ENCODE measurements around the gene CFAP52.
A peak's percentile ranks its signal among the peaks of the same experiment; 100 is the strongest.
"Not testable (repeated sequence)": the region's sequence is repeated elsewhere in the genome, so short reads cannot be mapped to it uniquely, and the experiment has no call there.

The CFAP52 gene

DNA sequence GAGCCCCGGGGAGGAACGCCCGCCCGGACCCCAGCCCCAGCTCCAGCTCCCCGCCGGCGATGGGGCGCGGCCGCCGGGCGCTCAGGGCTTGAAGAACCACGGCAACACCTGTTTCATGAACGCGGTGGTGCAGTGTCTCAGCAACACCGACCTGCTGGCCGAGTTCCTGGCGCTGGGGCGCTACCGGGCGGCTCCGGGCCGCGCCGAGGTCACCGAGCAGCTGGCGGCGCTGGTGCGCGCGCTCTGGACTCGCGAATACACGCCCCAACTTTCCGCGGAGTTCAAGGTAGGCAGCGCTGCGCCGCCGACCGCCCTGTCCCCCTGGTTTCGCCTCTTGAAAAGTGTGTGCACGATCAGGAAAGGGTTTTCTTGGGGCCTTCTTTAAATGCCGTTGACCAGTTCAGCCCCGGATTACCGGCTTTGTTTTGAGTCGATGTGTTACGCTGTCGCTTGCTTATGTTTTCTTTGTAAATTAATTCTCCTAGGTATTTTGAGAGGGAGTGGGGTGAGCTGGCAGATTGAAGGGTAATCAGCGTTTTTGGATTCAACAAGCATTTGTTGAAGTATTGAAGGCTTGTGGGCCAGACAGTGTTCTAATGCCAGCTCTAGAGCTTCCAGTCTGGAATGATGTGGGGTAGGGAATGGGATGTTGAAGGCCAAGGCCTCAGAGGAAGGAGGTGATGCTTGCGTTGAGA is 69.6 kb downstream of the CFAP52 start:
- DNase-seq (ENCODE audit: low read depth in 2 of 2): peak in 1 of 2 donors; percentile 5

DNA sequence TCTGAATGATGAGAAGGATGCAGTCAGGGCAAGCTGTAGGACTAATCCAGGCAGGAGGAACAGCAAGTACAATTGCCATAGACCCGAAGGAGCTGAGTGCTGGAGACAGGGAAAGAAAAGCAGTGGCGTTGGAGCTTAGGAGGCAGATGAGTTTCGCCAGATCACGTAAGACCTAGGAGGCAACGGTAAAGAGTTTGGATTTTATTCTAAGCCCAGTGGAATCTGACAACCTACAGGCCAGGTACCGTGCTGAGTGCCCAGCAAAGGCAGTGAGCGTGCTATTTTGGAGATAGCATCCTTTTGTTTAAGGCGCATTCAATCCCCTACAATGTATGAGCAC is 70.1 kb downstream of the CFAP52 start:
- no peak for DNase-seq (ENCODE audit: low read depth in 2 of 2)

DNA sequence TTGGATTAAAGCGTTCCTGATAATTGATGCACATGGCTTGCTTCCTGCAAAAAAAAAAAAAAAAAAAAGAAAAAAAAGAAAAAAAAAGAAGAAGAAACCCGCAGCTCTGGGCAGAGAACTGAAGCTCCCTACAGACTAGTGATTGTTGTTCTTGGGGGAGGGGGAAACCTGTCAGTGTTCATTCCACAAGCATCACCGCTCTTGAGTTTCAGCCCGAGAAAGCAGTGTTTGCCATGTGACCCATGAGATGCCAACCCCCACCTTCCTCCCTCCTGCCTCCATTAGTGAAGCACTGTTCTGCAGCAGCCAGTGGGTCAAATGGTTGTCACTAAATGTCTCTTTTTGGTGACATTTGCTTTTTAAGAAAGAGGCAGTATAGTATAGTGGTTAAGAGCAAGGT is 70.6 kb downstream of the CFAP52 start:
- DNase-seq (ENCODE audit: low read depth in 2 of 2): no peak

DNA sequence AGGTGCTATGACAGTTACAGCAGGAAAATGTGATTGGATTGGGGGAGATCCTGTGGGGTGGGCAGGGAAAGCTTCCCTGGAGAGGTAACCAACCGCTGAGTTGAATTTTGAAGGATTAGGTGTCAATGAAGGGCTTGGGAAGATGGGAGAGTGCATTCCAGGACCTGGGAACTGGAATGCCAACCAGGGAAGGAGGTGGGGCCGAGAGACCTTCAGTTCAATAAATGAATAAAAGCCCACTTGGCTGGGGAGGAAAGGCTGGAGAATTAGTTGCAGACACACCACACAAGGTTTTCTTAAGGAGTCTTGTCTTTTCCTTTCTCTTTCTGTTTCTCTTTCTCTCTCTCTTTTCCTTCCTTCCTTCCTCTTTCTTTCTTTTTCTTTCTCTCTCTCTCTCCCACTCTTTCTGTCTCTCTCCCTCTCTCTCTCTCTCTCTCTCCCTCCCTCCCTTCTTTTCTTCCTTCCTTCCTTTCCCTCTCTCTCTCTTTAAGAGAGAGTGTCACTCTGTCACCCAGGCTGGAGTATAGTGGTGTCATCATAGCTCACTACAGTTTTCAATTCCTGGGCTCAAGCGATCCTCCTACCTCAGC is 72.2 kb downstream of the CFAP52 start:
- no peak for DNase-seq (ENCODE audit: low read depth in 2 of 2)

GRCh38 chr17:9658593-9659211 is 82.3 kb downstream of the CFAP52 start:
- DNase-seq (ENCODE audit: low read depth in 2 of 2): no peak

- no peak for DNase-seq (ENCODE audit: low read depth in 2 of 2)
Measured at GRCh38 chr17:9661027-9661426, 84.6 kb downstream of the CFAP52 start.

GRCh38 chr17:9663511-9663910 is 87.1 kb downstream of the CFAP52 start:
- DNase-seq (ENCODE audit: low read depth in 2 of 2): not testable (repeated sequence)

GRCh38 chr17:9666461-9667050 is 90.1 kb downstream of the CFAP52 start:
- DNase-seq (ENCODE audit: low read depth in 2 of 2): no peak

DNA sequence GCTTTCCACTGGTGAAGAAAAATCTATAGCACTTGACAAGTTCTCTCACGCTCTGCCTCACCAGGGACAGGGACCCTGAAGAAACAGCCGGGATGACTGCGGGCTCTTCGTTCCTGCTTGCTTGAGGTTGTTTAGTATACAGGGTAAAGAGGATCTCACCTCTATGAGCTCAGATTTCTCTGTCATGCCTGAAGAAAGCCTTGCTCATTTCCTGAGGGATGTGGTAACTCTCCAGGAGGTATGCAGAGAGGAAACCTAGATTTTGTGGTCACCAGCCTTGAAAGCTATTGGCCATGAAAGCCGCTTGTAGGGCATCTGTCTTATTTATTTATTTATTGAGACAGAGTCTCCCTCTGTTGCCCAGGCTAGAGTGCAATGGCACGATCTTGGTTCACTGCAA is 92.1 kb downstream of the CFAP52 start:
- no peak for DNase-seq (ENCODE audit: low read depth in 2 of 2)

GRCh38 chr17:9669551-9670008 is 93.1 kb downstream of the CFAP52 start:
- no peak for DNase-seq (ENCODE audit: low read depth in 2 of 2)

DNA sequence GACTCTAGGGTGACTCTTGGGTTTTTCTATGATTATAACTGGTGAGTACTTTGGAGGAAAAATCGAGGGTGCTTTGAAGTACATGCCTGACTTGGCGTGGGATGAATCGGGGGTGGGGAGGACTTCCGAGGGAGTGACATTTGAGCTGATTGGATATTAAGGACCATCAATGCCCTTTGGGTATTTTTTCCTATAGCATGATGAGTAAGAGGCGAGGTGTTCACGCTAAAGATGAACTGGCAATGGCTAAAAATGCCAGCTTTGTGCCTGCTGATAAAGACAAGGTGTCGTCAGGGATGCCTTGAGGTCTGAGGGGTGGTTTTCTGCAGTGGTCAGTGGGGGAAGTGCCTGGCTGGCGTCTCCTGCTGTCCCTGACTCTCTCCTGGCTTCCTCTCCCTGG is 94.2 kb downstream of the CFAP52 start:
- DNase-seq (ENCODE audit: low read depth in 2 of 2): no peak

DNA sequence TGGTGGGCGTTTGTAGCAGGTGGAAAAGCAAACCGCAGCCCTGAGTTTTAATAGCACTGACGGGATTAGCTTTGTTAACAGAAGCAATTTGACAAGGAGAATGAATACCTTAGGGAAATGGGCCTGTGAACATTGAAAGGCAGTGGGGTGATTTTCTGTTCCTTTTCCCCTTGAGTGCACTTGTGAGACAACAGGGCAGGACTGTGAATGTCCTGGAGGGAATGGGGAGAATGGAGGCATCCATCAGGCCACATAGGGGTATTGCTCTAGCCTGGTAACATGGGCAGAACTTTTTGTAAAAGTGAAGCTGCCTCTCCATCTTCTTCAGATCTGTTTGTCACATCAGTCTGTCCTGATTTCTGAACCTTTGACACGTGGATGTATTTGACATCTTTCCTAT is 95.1 kb downstream of the CFAP52 start:
- DNase-seq (ENCODE audit: low read depth in 2 of 2): no peak

- DNase-seq (ENCODE audit: low read depth in 2 of 2): no peak
Measured at GRCh38 chr17:9672266-9672665, 95.8 kb downstream of the CFAP52 start.

- no peak for DNase-seq (ENCODE audit: low read depth in 2 of 2)
Measured at GRCh38 chr17:9672691-9673090, 96.2 kb downstream of the CFAP52 start.

- DNase-seq (ENCODE audit: low read depth in 2 of 2): no peak
Measured at GRCh38 chr17:9676084-9676483, 99.6 kb downstream of the CFAP52 start.

GRCh38 chr17:9676820-9677310 is 100.4 kb downstream of the CFAP52 start:
- DNase-seq (ENCODE audit: low read depth in 2 of 2): peak in 1 of 2 donors; percentile 4

GRCh38 chr17:9677411-9677810 is 101.0 kb downstream of the CFAP52 start:
- no peak for DNase-seq (ENCODE audit: low read depth in 2 of 2)

DNA sequence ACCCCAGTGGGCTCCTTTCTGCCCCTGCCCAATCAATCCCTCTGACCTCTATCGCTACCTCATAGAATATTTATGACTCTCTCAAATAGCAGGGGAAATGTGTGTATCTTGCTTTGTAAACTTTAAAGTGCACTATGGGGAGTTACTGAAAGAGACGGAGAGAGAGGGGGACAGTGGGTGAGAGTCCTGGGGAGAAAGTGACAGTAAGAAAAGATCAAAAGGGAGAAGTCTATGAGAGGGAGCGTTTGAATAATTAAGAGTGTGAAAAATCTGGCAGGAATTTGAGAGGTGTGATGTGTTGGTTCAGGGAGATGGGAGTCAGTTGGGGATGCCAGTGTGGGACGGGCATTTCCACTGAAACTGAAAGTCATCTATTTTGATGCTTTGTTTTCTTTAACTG is 101.5 kb downstream of the CFAP52 start:
- DNase-seq (ENCODE audit: low read depth in 2 of 2): no peak

DNA sequence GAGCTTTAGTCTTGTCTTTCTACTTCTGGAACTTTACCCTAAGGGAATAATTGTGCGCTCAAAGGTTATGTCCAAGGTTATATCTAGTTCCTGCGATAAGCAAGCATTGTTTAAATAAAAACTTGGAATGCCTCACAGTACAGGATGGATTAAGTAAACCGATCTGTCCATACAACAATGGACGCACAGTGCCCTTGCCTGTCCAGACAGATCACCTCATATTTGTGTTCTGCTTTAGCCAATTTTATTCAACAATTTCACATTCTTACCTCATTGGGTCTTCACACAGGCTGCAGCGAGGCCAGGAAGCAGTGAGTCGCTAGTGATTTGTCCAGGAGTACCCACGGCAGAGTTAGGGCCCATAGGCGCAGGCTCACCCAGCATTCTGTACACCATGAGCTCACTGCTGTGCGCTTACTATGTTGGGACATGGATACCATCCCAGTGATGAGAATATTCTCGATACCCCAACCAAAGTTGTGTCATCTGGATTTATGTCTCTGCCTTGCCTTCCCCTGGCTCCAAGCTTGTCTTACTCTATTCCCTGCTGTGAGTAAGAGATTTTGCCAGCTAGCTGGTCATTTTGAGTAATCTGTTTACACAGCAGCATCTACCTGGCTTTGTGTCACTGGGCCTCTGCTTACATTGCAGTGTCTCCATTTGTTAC is 108.6 kb downstream of the CFAP52 start:
- DNase-seq (ENCODE audit: low read depth in 2 of 2): no peak
